ENCODE results near the gene CFAP300. TPM values are rescaled to one million over a fixed set of nuclear protein-coding genes. Genes with fewer than 3 reads are reported as not detected.

The CFAP300 gene
- not detected for total RNA-seq

DNA sequence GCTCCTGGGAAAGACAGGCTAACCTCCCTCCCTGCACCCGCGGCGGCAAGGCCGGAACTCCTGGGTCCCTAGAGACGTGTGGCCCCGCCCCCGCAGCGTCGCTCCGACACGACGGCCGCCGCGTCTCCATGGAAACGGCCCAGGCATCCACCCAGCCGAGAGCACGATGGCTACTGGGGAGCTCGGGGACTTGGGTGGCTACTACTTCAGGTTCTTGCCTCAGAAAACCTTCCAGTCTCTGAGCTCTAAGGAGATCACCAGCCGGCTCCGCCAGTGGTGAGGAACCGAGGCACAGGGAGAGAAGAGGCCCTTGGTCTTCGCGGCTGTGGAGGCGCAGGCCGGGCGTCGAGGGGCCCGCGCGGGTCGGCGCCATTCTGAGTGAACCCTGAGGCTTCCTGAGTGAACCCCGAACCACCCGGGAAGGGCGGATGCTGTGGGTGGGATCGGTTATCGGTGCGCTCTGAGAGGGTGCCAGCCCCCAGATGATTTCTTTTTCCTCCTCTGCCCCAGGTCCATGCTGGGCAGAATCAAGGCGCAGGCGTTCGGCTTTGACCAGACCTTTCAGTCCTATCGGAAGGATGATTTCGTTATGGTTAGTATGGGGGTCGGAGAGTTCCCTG lies at the start of gene CFAP300:
TSS of gene CFAP300 (plus strand) at position 133 of the 620 bp plus-strand sequence. CDS start at position 167, 34 bp downstream.
- H3K27ac Mint-ChIP-seq = peak within 1 kb of the TSS in 1 of 2 donors; percentile 86
- DNase-seq (ENCODE audit: low spot score in 2 of 2) (peak in 1 of 2 donors; percentile 61), ATAC-seq (peak; percentile 48 to 93)
- H3K36me3 Mint-ChIP-seq = peaks cover 0 to 6% of the 10 kb centered on the region in 2 donors
- no peaks in the 10 kb centered on the region for H3K9me3 Mint-ChIP-seq

DNA sequence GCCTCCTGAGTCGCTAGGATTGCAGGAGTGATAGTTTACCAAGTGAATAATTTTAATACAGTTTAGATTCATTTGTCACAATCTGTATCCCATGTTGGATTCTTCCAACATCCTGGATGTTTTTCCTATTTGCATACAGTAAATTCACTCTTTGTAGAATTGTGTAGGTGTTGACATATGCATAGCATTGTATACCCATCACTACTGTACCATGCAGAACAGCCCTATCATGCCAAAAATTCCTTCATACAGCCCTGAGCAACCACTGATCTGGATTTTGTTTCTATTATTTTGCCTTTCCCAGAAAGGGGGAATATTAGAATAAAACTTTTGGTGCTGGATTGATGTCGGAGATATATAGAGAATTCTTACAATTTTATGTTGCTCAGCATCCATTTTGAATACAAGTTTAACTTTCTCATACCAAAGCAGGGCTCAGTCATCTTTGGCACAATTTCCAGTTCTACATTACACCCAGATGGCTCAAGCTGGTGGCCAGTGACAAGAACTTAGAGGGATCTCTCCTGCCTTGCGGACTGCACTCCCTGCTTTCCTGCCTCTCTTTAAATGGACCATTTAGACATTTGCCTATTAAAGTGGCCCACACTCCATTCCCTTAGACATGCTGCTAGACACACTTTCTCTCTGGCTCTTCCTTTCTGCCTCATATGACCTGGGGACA lies 45.4 kb upstream of the CFAP300 start:
- Mint-ChIP-seq H3K27ac (peak overlapping the region in 1 of 2 donors; percentile 20), H3K9me3 (no peaks in the 10 kb centered on the region), H3K36me3 (no peaks in the 10 kb centered on the region)
- ATAC-seq (no peak), DNase-seq (ENCODE audit: low spot score in 2 of 2) (no peak)

DNA sequence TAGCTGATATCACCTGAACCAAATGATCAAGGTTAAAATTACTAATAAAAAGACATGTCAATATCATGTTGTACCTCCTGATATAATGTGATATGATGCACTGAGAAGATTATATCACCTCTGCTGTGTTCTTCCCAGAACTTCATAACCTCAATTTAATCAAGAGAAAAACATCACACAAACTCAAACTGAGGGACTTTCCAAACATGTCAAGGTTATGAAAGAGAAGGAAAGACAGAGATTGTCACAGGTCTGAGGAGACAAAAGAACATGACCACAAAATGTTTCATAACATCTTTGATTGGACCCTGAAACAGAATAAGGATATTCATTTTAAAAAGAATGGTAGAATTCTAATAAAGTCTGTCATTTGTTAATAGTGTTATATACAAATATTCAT lies 43.0 kb upstream of the CFAP300 start:
- Mint-ChIP-seq H3K27ac (no peak overlapping the region), H3K9me3 (no peaks in the 10 kb centered on the region), H3K36me3 (no peaks in the 10 kb centered on the region)
- DNase-seq (ENCODE audit: low spot score in 2 of 2) (no peak), ATAC-seq (no peak)

DNA sequence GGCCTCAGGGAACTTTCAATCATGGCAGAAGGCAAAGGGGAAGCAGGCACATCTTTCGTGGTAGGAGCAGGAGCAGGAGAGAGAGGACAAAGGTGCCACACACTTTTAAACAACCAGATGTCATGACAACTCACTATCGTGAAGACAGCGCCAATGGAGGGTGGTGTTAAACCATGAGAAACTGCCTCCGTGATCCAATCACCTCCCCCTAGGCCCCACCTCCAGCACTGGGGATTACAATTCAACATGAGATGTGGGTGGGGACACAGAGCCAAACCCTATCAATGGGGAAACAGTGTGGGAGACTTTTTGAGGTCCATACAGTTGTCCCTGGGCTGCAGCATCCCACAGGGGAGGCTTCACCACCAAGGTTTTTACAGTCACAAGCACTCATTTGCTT lies 41.9 kb upstream of the CFAP300 start:
- DNase-seq (ENCODE audit: low spot score in 2 of 2) = no peak
- Mint-ChIP-seq H3K9me3 (no peaks in the 10 kb centered on the region), H3K36me3 (no peaks in the 10 kb centered on the region), H3K27ac (peak overlapping the region in 1 of 2 donors; percentile 69)
- ATAC-seq = no peak

DNA sequence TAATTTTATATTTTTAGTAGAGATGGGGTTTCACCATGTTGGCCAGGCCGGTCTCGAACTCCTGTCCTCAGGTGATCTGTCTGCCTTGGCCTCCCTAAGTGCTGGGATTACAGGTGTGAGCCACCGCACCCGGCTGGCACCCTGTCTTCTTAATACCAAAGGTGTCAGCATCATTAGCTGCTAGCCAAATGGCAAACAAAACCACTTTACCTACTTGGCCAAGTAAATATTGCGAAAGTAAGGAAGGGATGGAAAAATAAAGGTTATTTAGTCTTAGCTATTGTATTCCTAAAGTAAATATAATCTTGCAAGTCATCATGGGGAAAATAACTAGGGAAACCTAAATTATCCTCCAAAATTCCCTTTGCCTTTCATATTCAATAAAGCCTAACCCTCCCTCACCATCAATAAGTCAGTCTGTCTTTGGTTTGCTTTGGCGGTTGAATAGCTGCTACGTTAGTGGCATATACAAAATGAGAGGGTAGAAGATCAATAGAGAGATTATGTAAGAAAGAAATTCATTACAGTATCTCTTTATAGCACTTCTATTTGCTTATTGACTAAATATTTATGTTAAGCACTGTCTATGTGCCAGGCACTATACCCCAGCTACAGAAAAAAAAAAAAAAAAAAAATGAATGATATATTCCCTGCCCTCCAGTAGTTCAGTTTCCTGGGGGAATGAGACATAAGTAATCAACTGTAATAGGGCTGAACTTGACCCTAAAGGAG lies 40.2 kb upstream of the CFAP300 start:
- ATAC-seq (no peak), DNase-seq (ENCODE audit: low spot score in 2 of 2) (no peak)
- no peaks in the 10 kb centered on the region for H3K9me3 Mint-ChIP-seq
- no peaks in the 10 kb centered on the region for H3K36me3 Mint-ChIP-seq
- H3K27ac Mint-ChIP-seq = no peak overlapping the region

DNA sequence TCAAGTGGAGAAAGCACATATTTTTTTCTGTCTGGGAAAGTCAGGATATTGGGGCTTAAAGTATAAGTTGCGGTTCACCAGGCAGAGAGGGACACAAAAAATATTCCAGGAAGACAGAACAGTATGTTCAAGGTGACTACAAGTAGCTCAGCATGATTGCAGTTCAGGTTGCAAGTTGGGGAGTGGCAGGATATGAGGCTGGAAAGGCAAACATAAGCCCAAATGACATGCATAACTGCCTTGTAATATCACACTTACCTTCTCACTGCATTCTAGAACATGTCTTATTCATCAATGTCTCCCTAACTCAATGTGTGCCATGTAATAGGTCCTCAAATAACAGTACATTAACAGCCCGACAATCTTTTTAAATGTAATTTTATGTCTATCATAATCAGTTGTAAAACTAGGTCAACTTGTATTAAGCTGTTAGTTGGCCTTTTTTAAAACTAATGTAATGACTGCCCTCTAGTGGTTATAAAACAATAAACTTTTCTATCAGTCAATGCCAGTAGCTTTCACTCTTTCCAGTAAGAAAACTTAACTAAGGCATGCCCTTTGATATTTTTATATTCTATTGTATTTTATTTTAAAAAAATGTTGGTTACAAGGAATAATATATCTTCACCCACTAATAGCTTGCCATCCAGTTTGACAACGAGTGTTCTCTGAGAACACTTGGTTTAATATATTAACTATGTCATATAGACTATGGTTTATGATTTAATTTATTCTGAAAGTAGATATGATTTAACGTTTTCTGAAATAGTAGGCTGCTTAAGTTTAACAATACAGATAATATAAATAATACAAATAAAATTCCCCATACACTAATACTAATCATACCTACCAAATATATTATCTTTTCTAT lies 39.4 kb upstream of the CFAP300 start:
- Mint-ChIP-seq H3K9me3 (no peaks in the 10 kb centered on the region), H3K27ac (no peak overlapping the region), H3K36me3 (no peaks in the 10 kb centered on the region)
- peak in 1 of 2 donors; percentile 49 for ATAC-seq
- no peak for DNase-seq (ENCODE audit: low spot score in 2 of 2)

DNA sequence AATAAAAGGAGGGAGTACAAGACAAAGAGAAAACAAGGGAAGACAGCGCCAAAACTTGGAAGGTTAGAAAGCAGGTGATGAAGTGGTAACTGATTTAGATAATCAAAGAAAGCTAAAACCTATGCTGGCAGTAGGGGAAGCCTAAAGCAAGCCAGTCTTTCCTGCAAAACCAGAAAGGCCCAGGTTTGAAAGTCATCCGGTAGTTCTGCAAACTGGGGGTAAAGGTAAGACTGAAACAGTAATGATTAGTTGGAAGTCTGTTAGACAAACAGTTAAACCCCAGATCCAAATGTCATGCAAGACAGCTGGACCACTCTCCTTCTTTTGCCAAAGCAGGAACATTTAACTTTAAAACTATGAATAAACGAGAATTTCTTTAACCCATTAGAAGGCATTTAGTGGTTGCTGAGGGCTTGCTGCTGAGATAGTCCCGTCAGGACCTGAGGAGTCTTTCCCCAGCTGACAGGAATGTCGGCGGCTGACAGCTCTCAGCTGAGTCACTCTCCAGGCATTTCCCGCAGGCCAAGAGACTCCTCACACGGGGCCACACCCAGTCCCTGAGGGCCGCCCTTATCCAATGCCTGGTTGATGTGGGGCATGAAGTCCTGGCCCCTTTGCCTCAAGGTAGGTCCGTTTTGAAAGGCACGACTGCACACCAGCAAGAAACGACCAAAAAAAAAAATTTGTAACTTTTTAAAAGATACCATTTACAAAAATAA lies 36.3 kb upstream of the CFAP300 start:
- H3K9me3 Mint-ChIP-seq = no peaks in the 10 kb centered on the region
- no peak for DNase-seq (ENCODE audit: low spot score in 2 of 2)
- no peak overlapping the region for H3K27ac Mint-ChIP-seq

DNA sequence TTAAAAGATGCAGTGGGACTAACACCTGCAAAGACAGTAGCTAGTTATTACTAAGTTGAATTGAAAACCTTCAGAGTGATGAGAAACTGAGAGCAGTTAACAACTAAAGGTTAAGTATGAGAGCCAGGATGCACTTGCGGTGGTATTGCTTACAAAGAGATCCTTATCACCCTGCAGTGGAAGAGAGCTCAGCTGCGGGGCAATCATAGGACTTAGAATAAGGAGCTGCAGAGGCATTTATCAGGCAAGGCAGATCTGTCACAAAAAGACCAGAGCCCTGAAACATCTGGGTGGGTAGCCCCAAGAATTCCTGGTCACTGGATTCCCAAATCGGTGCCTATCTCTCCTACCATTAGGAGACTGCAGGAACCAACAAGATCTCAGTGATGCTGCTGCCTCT lies 34.3 kb upstream of the CFAP300 start:
- H3K27ac Mint-ChIP-seq = no peak overlapping the region
- no peaks in the 10 kb centered on the region for H3K36me3 Mint-ChIP-seq
- ATAC-seq = peak; percentile 30 to 45
- H3K9me3 Mint-ChIP-seq = no peaks in the 10 kb centered on the region
- DNase-seq (ENCODE audit: low spot score in 2 of 2) = no peak

More for the DNA sequence above, 36.3 kb upstream of the CFAP300 start:
- H3K36me3 Mint-ChIP-seq = no peaks in the 10 kb centered on the region
- no peak for ATAC-seq

DNA sequence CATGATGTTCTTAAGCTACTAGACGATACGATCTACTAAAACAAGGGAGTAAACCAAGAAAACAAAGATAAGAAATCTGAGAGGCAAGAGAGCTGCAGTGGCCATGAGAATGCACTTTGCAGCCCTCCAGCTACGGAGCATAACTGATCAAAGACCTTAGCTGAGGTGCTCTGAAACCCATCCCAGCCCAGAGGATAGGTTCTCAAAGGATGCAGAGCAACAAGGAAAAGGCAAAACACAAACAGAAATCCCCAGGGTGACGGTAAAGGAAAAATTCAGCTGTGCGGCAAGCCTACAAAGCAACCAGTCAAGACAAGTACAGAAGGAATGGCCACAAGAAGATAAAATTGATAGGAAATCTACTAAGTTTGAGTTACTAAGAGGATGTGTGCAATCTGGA lies 32.5 kb upstream of the CFAP300 start:
- no peak for DNase-seq (ENCODE audit: low spot score in 2 of 2)

DNA sequence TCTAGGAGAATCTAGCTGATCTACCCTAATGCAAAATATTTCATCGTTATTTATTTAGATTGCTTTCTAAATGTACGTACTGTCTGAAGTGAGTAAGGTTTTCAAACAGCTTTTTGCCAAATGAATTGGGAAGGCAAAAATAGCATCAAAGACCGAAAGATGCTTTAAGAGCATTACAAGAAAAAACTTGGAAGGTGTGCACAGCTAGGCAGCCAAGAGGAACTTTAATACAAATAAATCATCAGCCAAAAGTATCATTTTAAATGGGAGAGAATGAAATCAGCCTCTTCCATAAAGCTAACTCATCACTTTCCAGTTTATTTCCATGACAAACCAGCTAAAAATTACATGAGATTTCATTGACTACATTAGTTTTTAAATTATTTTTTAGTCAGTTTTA lies 30.2 kb upstream of the CFAP300 start:
- Mint-ChIP-seq H3K9me3 (no peaks in the 10 kb centered on the region), H3K27ac (no peak overlapping the region), H3K36me3 (no peaks in the 10 kb centered on the region)
- DNase-seq (ENCODE audit: low spot score in 2 of 2) = no peak
- ATAC-seq = no peak

More for the DNA sequence above, 32.5 kb upstream of the CFAP300 start:
- ATAC-seq = no peak
- no peaks in the 10 kb centered on the region for H3K36me3 Mint-ChIP-seq
- H3K27ac Mint-ChIP-seq = no peak overlapping the region
- no peaks in the 10 kb centered on the region for H3K9me3 Mint-ChIP-seq

DNA sequence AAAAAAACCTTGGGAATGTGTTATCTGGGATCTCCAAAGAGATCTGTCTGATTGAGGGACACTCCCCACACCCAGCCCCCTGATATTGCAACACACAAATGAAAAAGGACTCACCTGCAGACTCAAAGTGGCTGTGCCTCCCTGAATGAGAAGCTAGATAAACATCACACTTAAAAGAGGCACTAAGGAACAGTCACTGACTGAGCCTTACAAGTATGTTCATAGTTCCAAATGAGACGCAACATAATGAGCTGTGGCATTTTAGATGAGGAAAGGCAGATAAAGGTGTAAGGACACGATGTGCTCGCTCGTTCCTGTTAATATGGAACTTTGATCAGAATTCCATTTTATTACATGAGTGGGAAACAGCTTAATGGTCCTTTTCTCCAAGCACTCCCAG lies 21.0 kb upstream of the CFAP300 start:
- no peaks in the 10 kb centered on the region for H3K36me3 Mint-ChIP-seq
- no peaks in the 10 kb centered on the region for H3K9me3 Mint-ChIP-seq
- no peak overlapping the region for H3K27ac Mint-ChIP-seq
- DNase-seq (ENCODE audit: low spot score in 2 of 2) = no peak
- no peak for ATAC-seq

DNA sequence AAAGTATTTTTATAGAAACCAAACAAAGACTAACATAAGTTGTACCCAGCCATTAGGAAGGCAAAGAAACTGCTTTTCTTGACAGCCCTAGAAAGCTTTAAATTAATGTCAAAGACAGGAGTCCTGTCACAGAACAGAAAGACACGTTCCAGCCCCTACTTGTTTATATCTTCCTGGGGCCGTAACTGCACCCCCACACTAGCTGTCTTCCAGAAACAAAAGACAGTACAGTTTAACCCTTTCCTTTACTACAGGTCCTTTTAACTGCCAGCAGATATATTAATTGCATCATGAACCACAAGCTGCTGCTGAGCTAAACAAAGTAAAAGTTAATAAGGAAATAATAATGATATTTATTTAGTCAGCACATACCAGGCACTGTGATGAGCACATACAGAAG lies 20.3 kb upstream of the CFAP300 start:
- no peaks in the 10 kb centered on the region for H3K9me3 Mint-ChIP-seq
- no peaks in the 10 kb centered on the region for H3K36me3 Mint-ChIP-seq
- ATAC-seq = no peak
- DNase-seq (ENCODE audit: low spot score in 2 of 2) = no peak
- H3K27ac Mint-ChIP-seq = no peak overlapping the region

DNA sequence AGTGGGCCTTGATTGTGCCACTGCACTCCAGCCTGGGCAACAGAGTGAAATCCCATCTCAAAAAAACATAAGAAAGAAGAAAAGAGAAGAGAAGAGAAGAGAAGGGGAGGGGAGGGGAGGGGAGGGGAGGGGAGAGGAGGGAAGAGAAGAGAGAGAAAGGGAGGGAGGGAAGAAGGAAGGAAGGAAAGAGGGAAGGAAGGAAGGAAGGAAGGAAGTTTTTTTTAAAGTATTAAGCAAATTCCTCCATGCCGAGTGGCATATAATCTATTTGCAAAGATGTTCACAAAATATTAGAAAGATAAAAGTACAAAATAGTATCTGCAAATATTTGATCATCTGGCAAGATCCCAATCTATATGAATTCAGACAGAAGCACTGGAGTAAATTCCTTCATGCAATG lies 10.5 kb upstream of the CFAP300 start:
- no peaks in the 10 kb centered on the region for H3K36me3 Mint-ChIP-seq
- peaks cover 4 to 6% of the 10 kb centered on the region in 2 donors for H3K9me3 Mint-ChIP-seq
- no peak for ATAC-seq
- H3K27ac Mint-ChIP-seq = no peak overlapping the region
- no peak for DNase-seq (ENCODE audit: low spot score in 2 of 2)

DNA sequence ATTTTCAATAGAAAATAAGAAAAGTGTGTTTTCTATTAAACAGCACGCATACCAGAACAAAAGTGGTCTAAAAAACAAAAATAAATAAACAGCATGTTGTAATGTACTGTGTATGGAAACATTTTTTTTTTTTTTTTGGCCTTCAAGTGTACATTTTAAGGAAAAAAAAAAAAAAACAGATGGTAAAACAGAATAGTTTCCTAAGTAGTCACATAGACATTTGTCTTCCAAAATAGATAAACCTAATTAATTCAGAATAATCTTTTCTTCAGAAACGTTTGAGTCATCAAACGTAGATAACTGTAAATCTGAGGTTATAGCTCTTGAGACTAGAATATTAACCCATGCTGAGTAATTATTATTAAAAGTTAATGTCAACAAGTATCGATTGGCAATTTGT lies 396 bp upstream of the CFAP300 start:
- Mint-ChIP-seq H3K27ac (no peak overlapping the region), H3K36me3 (peaks cover 0 to 6% of the 10 kb centered on the region in 2 donors), H3K9me3 (no peaks in the 10 kb centered on the region)
- ATAC-seq (no peak), DNase-seq (ENCODE audit: low spot score in 2 of 2) (no peak)

DNA sequence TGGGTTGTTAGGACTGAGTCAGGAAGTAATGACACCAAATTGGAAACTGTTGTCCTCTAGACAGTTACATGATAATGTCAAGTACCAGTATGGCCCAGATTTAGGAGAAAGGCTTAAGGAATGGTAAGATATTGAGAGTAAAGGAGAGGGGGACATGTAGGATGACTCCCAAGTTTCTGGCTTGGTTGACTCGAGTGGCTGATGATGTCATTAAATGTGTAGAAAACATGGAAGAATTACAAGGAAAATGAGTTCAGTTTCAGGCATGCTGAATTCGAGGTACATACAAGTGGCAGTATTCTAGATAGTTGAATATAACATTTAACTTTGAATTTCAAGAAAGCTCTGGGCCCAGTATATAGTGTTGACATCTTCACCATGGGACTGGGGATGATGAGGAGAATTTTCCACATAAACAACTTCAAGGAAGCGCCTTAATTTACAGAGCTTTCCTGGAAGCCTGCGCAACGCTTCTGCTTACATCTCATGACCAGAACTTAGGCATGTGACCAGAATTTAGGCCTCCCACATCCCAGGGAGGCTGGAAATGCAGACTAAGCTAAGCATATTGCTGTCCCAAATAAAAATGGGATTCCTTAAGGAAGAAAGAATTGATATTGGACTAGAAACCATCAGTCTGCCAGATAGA lies 3.8 kb downstream of the CFAP300 start:
- DNase-seq (ENCODE audit: low spot score in 2 of 2) = no peak
- Mint-ChIP-seq H3K9me3 (no peaks in the 10 kb centered on the region), H3K36me3 (peaks cover 0 to 5% of the 10 kb centered on the region in 2 donors), H3K27ac (no peak overlapping the region)
- no peak for ATAC-seq

DNA sequence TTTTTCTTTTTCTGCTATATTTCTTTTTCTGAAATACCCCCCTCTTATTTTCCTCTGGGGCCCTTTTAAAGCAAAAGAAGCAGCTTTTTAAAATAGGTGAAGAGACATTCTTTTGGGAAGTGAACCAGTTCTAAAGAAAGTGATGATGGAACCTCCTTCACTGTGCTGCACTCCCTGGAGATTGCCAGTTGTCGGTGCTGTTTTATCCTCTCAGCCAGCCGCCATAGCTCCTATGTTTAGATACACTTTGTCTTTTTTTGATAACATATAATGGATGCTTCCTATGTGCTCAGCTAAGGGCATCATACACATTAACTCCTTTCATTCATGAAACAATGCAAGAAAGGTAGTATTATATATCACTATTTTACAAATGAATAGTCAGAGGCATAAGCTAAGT lies 14.0 kb downstream of the CFAP300 start:
- Mint-ChIP-seq H3K36me3 (no peaks in the 10 kb centered on the region), H3K9me3 (no peaks in the 10 kb centered on the region), H3K27ac (no peak overlapping the region)
- ATAC-seq (no peak), DNase-seq (ENCODE audit: low spot score in 2 of 2) (no peak)

Data from activated naive CD4-positive, alpha-beta T cell treated with anti-CD3 and anti-CD28 coated beads, Interleukin-2, amount 50 U/mL, for 72 hours (primary cell).